ENCODE results near the gene EHMT1. TPM values are rescaled to one million over a fixed set of nuclear protein-coding genes. Genes with fewer than 3 reads are reported as not detected.

Gene EHMT1
- total RNA-seq, 4 donors from 2014 or later: 71.6 to 78.2 (median 74.2) TPM

DNA sequence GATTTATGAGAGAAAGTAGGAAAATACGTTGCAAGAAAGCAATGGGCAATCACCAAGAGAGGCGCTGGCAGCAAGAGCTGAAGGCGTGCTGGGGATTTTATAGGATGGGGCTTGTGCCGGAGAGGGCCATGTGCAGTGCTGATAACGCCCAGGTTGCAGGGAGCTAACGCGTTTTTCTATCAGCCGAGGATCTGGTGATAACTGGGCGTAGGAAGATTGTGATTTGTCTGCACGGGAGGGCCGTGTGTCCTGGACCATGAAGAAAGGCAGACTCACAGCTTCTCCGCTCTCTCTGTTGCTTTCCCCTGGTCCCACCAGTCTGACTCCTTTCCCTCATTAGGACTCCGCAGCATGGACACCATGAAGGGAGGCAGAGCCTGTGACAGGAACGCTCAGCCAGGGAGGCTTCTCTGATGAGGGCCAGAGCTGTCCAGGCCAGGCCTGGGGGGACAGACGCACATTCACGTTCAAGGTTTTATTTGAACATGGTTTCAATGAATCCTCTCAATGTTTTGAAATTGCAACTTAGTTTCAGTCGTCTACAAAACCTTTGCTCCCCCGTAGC is 246.9 kb downstream of the EHMT1 start:
- Histone ChIP-seq H3K9me3 (peaks cover 0 to 5% (median 4%) of the 10 kb centered on the region in 4 donors), H3K27ac (replicated peaks in 1 of 4) (no peak overlapping the region), H3K4me3 (no peak overlapping the region), H3K27me3 (peaks cover 0 to 7% (median 0%) of the 10 kb centered on the region in 4 donors), H3K36me3 (no peaks in the 10 kb centered on the region), H3K4me1 (no peaks in the 10 kb centered on the region)
- no peak for DNase-seq (ENCODE audit: extremely low spot score)
- intact Hi-C loops (cut with DNase I): no loop called here
- 79% methylated on average over 18 of the region's 18 CpGs for WGBS
- TF ChIP-seq, protein P1, sequence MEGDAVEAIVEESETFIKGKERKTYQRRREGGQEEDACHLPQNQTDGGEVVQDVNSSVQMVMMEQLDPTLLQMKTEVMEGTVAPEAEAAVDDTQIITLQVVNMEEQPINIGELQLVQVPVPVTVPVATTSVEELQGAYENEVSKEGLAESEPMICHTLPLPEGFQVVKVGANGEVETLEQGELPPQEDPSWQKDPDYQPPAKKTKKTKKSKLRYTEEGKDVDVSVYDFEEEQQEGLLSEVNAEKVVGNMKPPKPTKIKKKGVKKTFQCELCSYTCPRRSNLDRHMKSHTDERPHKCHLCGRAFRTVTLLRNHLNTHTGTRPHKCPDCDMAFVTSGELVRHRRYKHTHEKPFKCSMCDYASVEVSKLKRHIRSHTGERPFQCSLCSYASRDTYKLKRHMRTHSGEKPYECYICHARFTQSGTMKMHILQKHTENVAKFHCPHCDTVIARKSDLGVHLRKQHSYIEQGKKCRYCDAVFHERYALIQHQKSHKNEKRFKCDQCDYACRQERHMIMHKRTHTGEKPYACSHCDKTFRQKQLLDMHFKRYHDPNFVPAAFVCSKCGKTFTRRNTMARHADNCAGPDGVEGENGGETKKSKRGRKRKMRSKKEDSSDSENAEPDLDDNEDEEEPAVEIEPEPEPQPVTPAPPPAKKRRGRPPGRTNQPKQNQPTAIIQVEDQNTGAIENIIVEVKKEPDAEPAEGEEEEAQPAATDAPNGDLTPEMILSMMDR (IDR thresholded peaks at IDR 0.05): no peak
- TF ChIP-seq POLR2A (IDR thresholded peaks at IDR 0.05; ENCODE audit: low read depth) (no peak), POLR2AphosphoS5 (IDR thresholded peaks at IDR 0.05) (no peak), EP300 (IDR thresholded peaks at IDR 0.05) (no peak)

DNA sequence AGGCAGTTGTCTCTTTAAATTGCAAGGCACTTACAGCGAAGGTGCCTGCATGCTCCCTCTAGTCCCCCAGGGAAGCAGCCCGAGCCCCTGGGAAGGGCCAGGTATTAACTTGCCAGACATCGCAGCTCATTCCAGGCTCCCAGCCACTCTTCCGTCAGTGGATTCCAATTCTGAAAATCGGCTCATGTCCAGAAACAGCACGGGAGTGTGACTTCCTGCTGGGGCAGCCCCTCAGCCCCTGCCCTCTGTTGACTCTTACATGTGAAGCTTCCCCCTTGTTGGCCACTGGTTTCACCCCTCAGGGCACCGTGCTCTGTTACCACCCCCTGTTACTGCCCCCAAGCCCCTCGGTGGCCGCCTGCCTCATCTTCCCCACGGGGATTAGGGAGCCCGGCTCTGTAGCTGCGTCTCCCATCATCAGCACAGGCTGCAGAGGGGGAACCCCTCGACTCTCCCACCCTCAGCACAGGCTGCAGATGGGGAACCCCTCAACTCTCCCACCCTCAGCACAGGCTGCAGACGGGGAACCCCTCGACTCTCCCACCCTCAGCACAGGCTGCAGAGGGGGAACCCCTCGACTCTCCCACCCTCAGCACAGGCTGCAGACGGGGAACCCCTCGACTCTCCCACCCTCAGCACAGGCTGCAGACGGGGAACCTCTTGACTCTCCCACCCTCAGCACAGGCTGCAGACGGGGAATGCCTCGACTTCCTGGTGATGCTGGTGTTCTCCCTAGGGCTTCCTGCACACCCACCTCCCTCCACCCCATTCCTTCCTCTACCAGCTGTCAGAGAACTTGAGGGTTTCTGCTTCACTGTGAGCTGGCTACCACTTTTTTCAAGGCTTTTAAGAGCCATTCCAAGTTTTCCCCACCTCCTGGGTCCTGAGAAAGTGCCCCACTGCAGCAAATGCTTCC is 247.7 kb downstream of the EHMT1 start:
- TF ChIP-seq POLR2A (IDR thresholded peaks at IDR 0.05; ENCODE audit: low read depth) (no peak), EP300 (IDR thresholded peaks at IDR 0.05) (no peak), POLR2AphosphoS5 (IDR thresholded peaks at IDR 0.05) (no peak)
- TF ChIP-seq, protein P1 (IDR thresholded peaks at IDR 0.05): no peak
- Histone ChIP-seq H3K4me1 (no peaks in the 10 kb centered on the region), H3K27ac (replicated peaks in 1 of 4) (no peak overlapping the region), H3K4me3 (no peak overlapping the region), H3K36me3 (no peaks in the 10 kb centered on the region), H3K27me3 (peaks cover 0 to 7% (median 0%) of the 10 kb centered on the region in 4 donors), H3K9me3 (no peaks in the 10 kb centered on the region)
- 49% methylated on average over 18 of the region's 21 CpGs for WGBS
- intact Hi-C loops (cut with DNase I): no loop called here
- no peak for DNase-seq (ENCODE audit: extremely low spot score)

DNA sequence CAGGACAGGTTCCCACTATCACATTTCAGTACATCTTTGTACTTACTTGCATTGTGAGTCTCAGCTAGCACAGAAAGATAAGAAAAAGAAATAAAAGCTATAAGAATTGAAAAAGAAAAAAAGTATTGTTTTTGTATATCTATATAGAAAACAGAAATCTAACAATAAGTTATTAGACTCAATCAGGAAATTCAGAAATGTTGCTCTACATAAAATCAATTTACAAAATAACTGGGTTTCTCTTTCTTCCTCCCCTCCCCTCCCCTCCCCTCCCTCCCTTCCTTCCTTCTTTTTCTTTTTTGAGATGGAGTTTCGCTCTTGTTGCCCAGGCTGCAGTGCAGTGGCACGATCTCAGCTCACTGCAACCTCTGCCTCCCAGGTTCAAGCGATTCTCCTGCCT is 251.6 kb downstream of the EHMT1 start:
- DNase-seq (ENCODE audit: extremely low spot score): no peak
- Histone ChIP-seq H3K9me3 (no peaks in the 10 kb centered on the region), H3K4me3 (no peak overlapping the region), H3K4me1 (no peaks in the 10 kb centered on the region), H3K27ac (replicated peaks in 1 of 4) (no peak overlapping the region), H3K36me3 (no peaks in the 10 kb centered on the region), H3K27me3 (peaks cover 0 to 29% (median 0%) of the 10 kb centered on the region in 4 donors)
- WGBS: 74% methylated on average over 3 of the region's 3 CpGs
- TF ChIP-seq EP300 (IDR thresholded peaks at IDR 0.05) (no peak), POLR2AphosphoS5 (IDR thresholded peaks at IDR 0.05) (no peak)
- intact Hi-C loops (cut with DNase I): no loop called here

DNA sequence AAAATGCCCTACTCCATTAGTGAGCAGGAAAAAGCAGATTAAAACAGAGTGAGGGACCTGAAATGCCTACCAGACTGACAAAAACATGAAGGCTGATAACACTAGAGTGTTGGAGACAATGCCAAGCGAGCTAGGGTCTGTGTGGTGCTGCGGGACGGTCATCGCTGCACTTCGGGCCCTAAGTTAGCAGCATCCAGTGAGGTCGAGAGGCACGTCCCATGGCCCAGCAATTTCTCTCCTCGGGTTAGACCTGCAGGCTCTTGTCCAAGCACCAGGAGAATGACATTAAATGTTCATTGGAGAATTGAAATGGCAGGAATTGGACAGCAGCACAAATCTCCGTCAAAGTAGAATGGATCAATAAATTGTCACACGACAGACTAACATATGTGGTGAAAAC is 253.5 kb downstream of the EHMT1 start:
- peaks cover 0 to 47% (median 7%) of the 10 kb centered on the region in 4 donors for H3K27me3 ChIP-seq
- TF ChIP-seq POLR2A (IDR thresholded peaks at IDR 0.05; ENCODE audit: low read depth) (no peak), POLR2AphosphoS5 (IDR thresholded peaks at IDR 0.05) (no peak), EP300 (IDR thresholded peaks at IDR 0.05) (no peak)
- TF ChIP-seq, protein P1 (IDR thresholded peaks at IDR 0.05): no peak
- intact Hi-C loops (cut with DNase I): no loop called here
- no peaks in the 10 kb centered on the region for H3K4me1 ChIP-seq
- no peak overlapping the region for H3K27ac ChIP-seq (replicated peaks in 1 of 4)
- H3K9me3 ChIP-seq: no peaks in the 10 kb centered on the region
- H3K36me3 ChIP-seq: no peaks in the 10 kb centered on the region
- no peak overlapping the region for H3K4me3 ChIP-seq
- DNase-seq (ENCODE audit: extremely low spot score): peak; percentile 64
- 86% methylated on average over 10 of the region's 10 CpGs for WGBS

DNA sequence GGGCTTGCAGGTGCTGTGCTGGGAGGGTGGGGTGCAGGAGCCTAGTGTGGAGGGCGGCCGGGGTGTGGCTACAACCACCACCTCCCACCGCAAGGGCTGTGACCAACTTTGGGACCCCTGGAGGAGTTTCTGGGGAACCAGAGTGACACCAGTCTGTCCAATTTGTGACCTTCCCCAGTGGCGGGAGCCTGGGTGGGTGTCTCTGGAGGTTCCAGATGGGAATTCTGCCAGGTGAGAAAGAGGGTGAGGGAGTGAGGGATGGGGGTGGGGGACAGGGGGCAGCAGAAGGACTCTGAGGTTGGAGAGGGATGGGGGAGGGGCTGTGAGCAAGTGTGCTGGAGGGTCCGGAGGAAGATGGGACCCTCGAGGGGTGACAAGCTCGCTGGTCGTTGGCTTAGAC is 254.6 kb downstream of the EHMT1 start:
- 79% methylated on average over 8 of the region's 8 CpGs for WGBS

More for the DNA sequence above, 254.6 kb downstream of the EHMT1 start:
- H3K27ac ChIP-seq (replicated peaks in 1 of 4): no peak overlapping the region
- H3K9me3 ChIP-seq: no peaks in the 10 kb centered on the region
- TF ChIP-seq POLR2A (IDR thresholded peaks at IDR 0.05; ENCODE audit: low read depth) (no peak), EP300 (IDR thresholded peaks at IDR 0.05) (no peak), POLR2AphosphoS5 (IDR thresholded peaks at IDR 0.05) (no peak)
- TF ChIP-seq, protein P1 (IDR thresholded peaks at IDR 0.05): no peak
- peaks cover 0 to 8% (median 5%) of the 10 kb centered on the region in 4 donors for H3K4me1 ChIP-seq
- no peak overlapping the region for H3K4me3 ChIP-seq
- peak; percentile 79 for DNase-seq (ENCODE audit: extremely low spot score)
- intact Hi-C loops (cut with DNase I): no loop called here
- H3K36me3 ChIP-seq: no peaks in the 10 kb centered on the region
- H3K27me3 ChIP-seq: peaks cover 2 to 50% (median 11%) of the 10 kb centered on the region in 4 donors

All from esophagus muscularis mucosa (tissue), 4 donors.